ENCODE measurements around the gene DTX3.

DTX3 gene

GRCh38 chr12:57606821-57607220 is 2.2 kb downstream of the DTX3 start:
- no peak for DNase-seq (ENCODE audit: low read depth)
- no peak overlapping the region for H3K4me3 ChIP-seq (ENCODE audit: low read depth, low read length)
- no peak for TF ChIP-seq CTCF (IDR thresholded peaks at IDR 0.05; ENCODE audit: insufficient read depth, low read depth, low read length, missing control alignments)

- no peak for DNase-seq (ENCODE audit: low read depth)
- H3K4me3 ChIP-seq (ENCODE audit: low read depth, low read length): no peak overlapping the region
- TF ChIP-seq CTCF (IDR thresholded peaks at IDR 0.05; ENCODE audit: insufficient read depth, low read depth, low read length, missing control alignments): no peak
Measured at GRCh38 chr12:57607958-57608663, 3.5 kb downstream of the DTX3 start.

- H3K4me3 ChIP-seq (ENCODE audit: low read depth, low read length): no peak overlapping the region
- TF ChIP-seq CTCF (IDR thresholded peaks at IDR 0.05; ENCODE audit: insufficient read depth, low read depth, low read length, missing control alignments): no peak
- DNase-seq (ENCODE audit: low read depth): no peak
Measured at GRCh38 chr12:57609101-57609780, 4.6 kb downstream of the DTX3 start.

- no peak for TF ChIP-seq CTCF (IDR thresholded peaks at IDR 0.05; ENCODE audit: insufficient read depth, low read depth, low read length, missing control alignments)
- DNase-seq (ENCODE audit: low read depth): no peak
- H3K4me3 ChIP-seq (ENCODE audit: low read depth, low read length): no peak overlapping the region
Measured at GRCh38 chr12:57609781-57610553, 5.3 kb downstream of the DTX3 start.

- no peak for DNase-seq (ENCODE audit: low read depth)
- no peak for TF ChIP-seq CTCF (IDR thresholded peaks at IDR 0.05; ENCODE audit: insufficient read depth, low read depth, low read length, missing control alignments)
- H3K4me3 ChIP-seq (ENCODE audit: low read depth, low read length): peak overlapping the region; percentile 50
Measured at GRCh38 chr12:57610554-57611107, 6.0 kb downstream of the DTX3 start.

- TF ChIP-seq CTCF (IDR thresholded peaks at IDR 0.05; ENCODE audit: insufficient read depth, low read depth, low read length, missing control alignments): no peak
- no peak for DNase-seq (ENCODE audit: low read depth)
- peak within 1 kb of the TSS; percentile 50 for H3K4me3 ChIP-seq (ENCODE audit: low read depth, low read length)
Measured at GRCh38 chr12:57611108-57611826, 6.6 kb downstream of the DTX3 start, which contains the start of gene ARHGEF25. Gene ARHGEF25 (plus strand): TSS chr12:57611435. CDS start chr12:57611895, 460 bp downstream.

Measured in GM12865 (cell line).